Lower lobe of right lung (tissue), 2 donors: ENCODE measurements around the gene CDKN2B. TPM values are rescaled to one million over a fixed set of nuclear protein-coding genes. Genes with fewer than 3 reads are reported as not detected.

Experiments
- ATAC-seq, 2 donors: fragments of 200-7000 bp; cut with Tn5 transposase; one replicate each; pipeline ENCODE4 v1.9.1; 2020 to 2022; ENCODE audit warnings: mild to moderate bottlenecking in 2 of 2, moderate library complexity in 2 of 2
- DNase-seq: peaks from one replicate; pipeline ENCODE4 v3.0.0-alpha.2; 2020
- H3K27ac ChIP-seq: fragments of 200-600 bp; one replicate; pipeline ENCODE4 v1.8.0; 2022
- H3K27me3 ChIP-seq: fragments of 200-600 bp; one replicate; pipeline ENCODE4 v1.8.0; 2022; ENCODE audit warnings: low read depth
- H3K36me3 ChIP-seq: fragments of 200-600 bp; one replicate; pipeline ENCODE4 v1.8.0; 2022; ENCODE audit warnings: mild to moderate bottlenecking
- H3K4me1 ChIP-seq: fragments of 200-600 bp; one replicate; pipeline ENCODE4 v1.8.0; 2022
- H3K4me3 ChIP-seq: fragments of 200-600 bp; one replicate; pipeline ENCODE4 v1.8.0; 2022; ENCODE audit warnings: mild to moderate bottlenecking
- H3K9me3 ChIP-seq: fragments of 200-600 bp; one replicate; pipeline ENCODE4 v1.8.0; 2022
- intact Hi-C: fragments of 100-400 bp; cut with DNase I; formaldehyde crosslinking; loops from one replicate; pipeline ENCODE4 v1.11.0; 2022
- total RNA-seq: library from RNA; stranded (reverse); fragmentation: NEBNext Ultra II Directional; extraction: Animal tissue kit (Norgen Biotek cat#: 25700); gene quantifications from one replicate; pipeline ENCODE4 v1.2.1, GENCODE V29; 2021
- TF ChIP-seq, protein P1 (sequence below): fragments of 200-600 bp; IDR thresholded peaks from one replicate; pipeline ENCODE4 v1.8.0; 2022; ENCODE audit warnings: antibody characterized with exemption, mild to moderate bottlenecking
- donor health status: DM: no; HTN: yes; CAD: no; lungs with severe emphysema.

CDKN2B gene
- total RNA-seq, 1 donor from 2014 or later = 17.9 TPM

DNA sequence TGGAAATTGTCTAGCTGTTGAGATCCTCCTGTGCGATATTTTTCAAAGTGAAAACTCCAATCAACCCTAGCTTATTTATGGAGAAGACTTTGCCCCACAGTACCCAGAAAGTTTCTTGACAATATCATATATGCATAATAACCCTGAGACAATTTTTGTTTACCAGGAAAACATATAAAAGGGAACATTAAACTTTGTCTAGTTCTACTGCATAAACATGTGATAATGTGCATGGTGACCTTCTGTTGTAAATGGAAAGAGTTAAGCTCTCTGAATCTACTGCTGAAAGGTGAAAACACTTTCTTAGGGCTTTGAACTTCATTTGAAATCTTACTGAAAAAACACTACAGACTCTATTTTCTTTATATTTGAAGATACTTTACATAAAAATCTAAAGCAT, 32.2 kb upstream of the CDKN2B start:
- peaks cover 29% of the 10 kb centered on the region for H3K4me1 ChIP-seq
- H3K27ac ChIP-seq = no peak overlapping the region
- TF ChIP-seq, protein P1, sequence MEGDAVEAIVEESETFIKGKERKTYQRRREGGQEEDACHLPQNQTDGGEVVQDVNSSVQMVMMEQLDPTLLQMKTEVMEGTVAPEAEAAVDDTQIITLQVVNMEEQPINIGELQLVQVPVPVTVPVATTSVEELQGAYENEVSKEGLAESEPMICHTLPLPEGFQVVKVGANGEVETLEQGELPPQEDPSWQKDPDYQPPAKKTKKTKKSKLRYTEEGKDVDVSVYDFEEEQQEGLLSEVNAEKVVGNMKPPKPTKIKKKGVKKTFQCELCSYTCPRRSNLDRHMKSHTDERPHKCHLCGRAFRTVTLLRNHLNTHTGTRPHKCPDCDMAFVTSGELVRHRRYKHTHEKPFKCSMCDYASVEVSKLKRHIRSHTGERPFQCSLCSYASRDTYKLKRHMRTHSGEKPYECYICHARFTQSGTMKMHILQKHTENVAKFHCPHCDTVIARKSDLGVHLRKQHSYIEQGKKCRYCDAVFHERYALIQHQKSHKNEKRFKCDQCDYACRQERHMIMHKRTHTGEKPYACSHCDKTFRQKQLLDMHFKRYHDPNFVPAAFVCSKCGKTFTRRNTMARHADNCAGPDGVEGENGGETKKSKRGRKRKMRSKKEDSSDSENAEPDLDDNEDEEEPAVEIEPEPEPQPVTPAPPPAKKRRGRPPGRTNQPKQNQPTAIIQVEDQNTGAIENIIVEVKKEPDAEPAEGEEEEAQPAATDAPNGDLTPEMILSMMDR = no peak
- intact Hi-C loops = no loop called here
- no peaks in the 10 kb centered on the region for H3K27me3 ChIP-seq
- DNase-seq (no peak), ATAC-seq (no peak)
- H3K4me3 ChIP-seq = no peak overlapping the region
- H3K36me3 ChIP-seq = no peaks in the 10 kb centered on the region
- no peaks in the 10 kb centered on the region for H3K9me3 ChIP-seq

DNA sequence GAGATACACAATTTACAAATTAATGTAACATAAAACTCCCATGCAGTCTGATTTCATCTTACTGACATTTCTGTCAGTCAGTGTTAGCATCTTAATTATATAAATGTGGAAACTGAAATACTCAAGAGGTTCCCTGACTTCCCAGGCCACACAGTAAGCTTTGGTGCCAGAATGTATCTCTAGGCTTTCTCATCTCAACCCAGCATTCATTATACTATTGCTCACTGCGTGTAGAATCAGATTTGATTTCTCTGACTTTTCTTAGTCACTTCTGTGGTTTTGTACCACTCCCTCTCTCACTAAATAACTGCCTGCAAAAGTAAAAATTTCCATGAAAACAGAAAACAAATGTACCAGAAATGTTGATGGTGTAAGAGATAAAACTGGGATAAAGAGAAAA, 31.7 kb upstream of the CDKN2B start:
- peaks cover 29% of the 10 kb centered on the region for H3K4me1 ChIP-seq
- DNase-seq (no peak), ATAC-seq (no peak)
- H3K36me3 ChIP-seq = no peaks in the 10 kb centered on the region
- no peak overlapping the region for H3K27ac ChIP-seq
- H3K4me3 ChIP-seq = no peak overlapping the region
- intact Hi-C loops = no loop called here
- TF ChIP-seq, protein P1 = no peak
- no peaks in the 10 kb centered on the region for H3K9me3 ChIP-seq
- no peaks in the 10 kb centered on the region for H3K27me3 ChIP-seq

DNA sequence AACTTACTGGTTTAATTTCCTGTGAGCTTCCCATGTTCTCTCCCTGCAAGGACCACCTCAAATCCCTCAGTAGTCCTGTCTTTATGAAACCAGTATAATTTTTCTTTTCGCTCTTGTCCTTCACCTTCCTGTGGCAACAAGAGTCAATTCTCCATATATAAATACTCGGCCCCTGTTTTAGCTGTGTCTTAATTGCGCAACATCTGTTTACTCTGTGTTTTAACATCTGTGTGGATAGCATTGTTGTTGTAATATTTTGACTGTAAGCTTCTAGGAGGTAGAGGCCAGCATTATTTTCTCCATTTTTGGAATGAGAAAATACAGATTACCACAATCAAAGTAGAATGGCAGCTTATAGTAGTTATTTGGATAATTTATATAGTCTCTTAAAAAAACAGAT, 30.2 kb upstream of the CDKN2B start:
- Histone ChIP-seq H3K4me1 (peaks cover 29% of the 10 kb centered on the region), H3K36me3 (no peaks in the 10 kb centered on the region), H3K27me3 (no peaks in the 10 kb centered on the region), H3K9me3 (no peaks in the 10 kb centered on the region), H3K4me3 (no peak overlapping the region), H3K27ac (no peak overlapping the region)
- no peak for ATAC-seq
- no peak for DNase-seq
- TF ChIP-seq, protein P1 = no peak
- intact Hi-C loops = no loop called here

DNA sequence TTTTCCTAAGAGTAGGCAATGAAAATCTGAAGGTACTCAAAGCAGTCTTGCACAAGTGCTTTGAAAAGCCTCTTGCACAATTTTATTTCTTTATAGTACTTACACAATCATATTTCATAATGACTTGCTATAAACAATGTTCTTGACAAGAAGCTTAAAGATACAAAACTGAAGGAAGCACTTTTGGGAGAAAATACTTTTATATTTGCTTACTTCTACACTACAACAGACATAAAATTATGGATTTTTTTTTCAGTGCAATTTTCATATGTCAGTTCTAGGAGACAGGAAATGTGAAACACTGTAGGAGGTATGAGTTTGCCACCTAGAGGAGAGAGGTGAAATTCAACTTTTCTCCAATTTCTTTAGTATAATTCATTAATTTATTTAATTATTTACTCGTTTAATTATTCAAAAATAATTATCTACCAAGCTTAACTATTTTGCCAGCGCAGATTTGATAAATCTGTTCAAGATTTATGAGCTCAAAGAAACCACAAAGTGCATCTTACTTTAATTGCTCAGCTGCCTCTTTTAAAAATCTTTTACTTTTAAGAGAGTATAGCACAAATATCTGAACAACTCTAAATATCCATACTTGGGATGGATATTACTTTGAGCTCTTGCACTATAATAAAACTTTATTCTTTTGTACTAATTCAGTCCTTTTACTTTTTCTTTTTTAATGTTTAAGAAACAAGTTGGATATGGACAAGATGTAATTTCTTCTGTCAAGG, 29.0 kb upstream of the CDKN2B start:
- Histone ChIP-seq H3K4me3 (no peak overlapping the region), H3K36me3 (no peaks in the 10 kb centered on the region), H3K27me3 (no peaks in the 10 kb centered on the region), H3K9me3 (no peaks in the 10 kb centered on the region), H3K27ac (peak overlapping the region; percentile 18), H3K4me1 (peaks cover 29% of the 10 kb centered on the region)
- intact Hi-C loops = no loop called here
- TF ChIP-seq, protein P1 = peak; percentile 50
- ATAC-seq (peak in 1 of 2 donors; percentile 67), DNase-seq (no peak)

DNA sequence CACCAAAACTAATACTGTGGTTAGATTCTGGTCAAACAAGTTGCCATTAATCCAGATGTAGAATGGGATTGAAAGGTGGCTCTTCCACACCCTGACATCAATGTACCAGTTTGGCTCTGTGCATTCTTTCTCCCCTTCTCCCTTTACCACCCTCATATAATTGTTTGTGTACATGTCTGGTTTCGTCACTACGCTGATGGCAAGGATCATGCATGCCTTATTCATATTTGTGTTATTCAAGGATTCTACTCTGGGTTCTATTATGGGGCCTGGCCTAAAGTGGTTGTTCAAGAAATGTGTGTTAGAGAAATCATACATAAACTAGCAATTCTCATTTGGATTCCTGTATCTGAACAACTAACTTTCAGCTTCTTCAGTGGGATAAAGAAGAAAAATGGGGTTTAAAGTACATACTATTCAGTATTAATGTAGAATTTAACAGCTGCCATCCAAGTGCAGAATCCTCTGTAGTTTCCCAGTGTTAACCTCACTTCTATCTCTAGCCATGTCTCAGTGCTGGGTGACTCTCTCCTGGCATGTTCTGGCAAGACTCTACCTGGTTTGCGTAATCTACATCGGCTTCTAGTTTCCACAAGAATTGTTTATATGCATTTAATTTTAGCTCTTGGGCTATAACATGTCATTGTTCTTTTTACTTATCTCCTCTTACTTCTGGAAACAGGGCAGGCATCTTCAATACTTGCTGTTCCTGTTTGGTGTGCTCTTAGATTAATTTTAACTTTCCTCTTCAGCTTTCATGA, 27.9 kb upstream of the CDKN2B start:
- TF ChIP-seq, protein P1 = no peak
- intact Hi-C loops = no loop called here
- DNase-seq (no peak), ATAC-seq (peak in 1 of 2 donors; percentile 58)
- no peaks in the 10 kb centered on the region for H3K9me3 ChIP-seq
- H3K4me3 ChIP-seq = no peak overlapping the region
- peak overlapping the region; percentile 18 for H3K27ac ChIP-seq
- H3K27me3 ChIP-seq = no peaks in the 10 kb centered on the region
- H3K4me1 ChIP-seq = peaks cover 29% of the 10 kb centered on the region
- no peaks in the 10 kb centered on the region for H3K36me3 ChIP-seq
